Osteoblast (primary cell): ENCODE results near the gene CNTNAP5. TPM values are rescaled to one million over a fixed set of nuclear protein-coding genes. Genes with fewer than 3 reads are reported as not detected.
"Not testable (repeated sequence)": the region's sequence is repeated elsewhere in the genome, so short reads cannot be mapped to it uniquely, and the experiment has no call there.

Experiments
- DNase-seq: peaks from one replicate; pipeline ENCODE4 v3.0.0; 2011; ENCODE audit warnings: low spot score, mixed read lengths; ENCODE audit not compliant: insufficient read length; ENCODE audit errors: missing footprints
- H2AFZ ChIP-seq: 2 replicates; pipeline ENCODE4 v1.6.0; 2011; ENCODE audit warnings: mild to moderate bottlenecking, low read length
- H3K27ac ChIP-seq: 2 replicates; pipeline ENCODE4 v1.5.1; 2011; ENCODE audit warnings: mild to moderate bottlenecking, low read depth, low read length, moderate library complexity
- H3K27me3 ChIP-seq: 2 replicates; pipeline ENCODE4 v1.6.0; 2012; ENCODE audit warnings: mild to moderate bottlenecking, control low read depth, inconsistent platforms, low read length, moderate library complexity; ENCODE audit not compliant: insufficient read depth
- H3K36me3 ChIP-seq: 2 replicates; pipeline ENCODE4 v1.5.1; 2011; ENCODE audit warnings: mild to moderate bottlenecking, low read length, control low read depth, moderate library complexity; ENCODE audit not compliant: insufficient read depth
- H3K4me1 ChIP-seq: 2 replicates; pipeline ENCODE4 v1.5.1; 2011; ENCODE audit warnings: mild to moderate bottlenecking, low read length, control low read depth, moderate library complexity; ENCODE audit not compliant: insufficient read depth
- H3K4me2 ChIP-seq: 2 replicates; pipeline ENCODE4 v1.6.0; 2011; ENCODE audit warnings: mild to moderate bottlenecking, low read length; ENCODE audit not compliant: insufficient read depth
- H3K4me3 ChIP-seq: fragments of 200-600 bp; sonication (generic); 3 replicates; pipeline ENCODE4 v1.5.1; 2012; ENCODE audit warnings: mild to moderate bottlenecking, low read length, inconsistent platforms; ENCODE audit not compliant: insufficient read depth
- H3K79me2 ChIP-seq: 2 replicates; pipeline ENCODE4 v1.6.0; 2012; ENCODE audit warnings: mild to moderate bottlenecking, low read length, control low read depth, inconsistent platforms; ENCODE audit not compliant: insufficient read depth
- H3K9me3 ChIP-seq: 2 replicates; pipeline ENCODE4 v1.5.1; 2011; ENCODE audit warnings: low read depth, low read length, control low read depth
- H4K20me1 ChIP-seq: 2 replicates; pipeline ENCODE4 v1.6.0; 2012; ENCODE audit warnings: mild to moderate bottlenecking, low read length, control low read depth; ENCODE audit not compliant: insufficient read depth
- total RNA-seq: library from RNA; depleted of rRNA; stranded (reverse); fragments of >200 nt; gene quantifications from 2 replicates; pipeline ENCODE4 v1.2.3, GENCODE V29; 2012
- TF ChIP-seq, protein P1 (sequence below): IDR thresholded peaks from 2 replicates; pipeline ENCODE4 v1.5.1; 2011; ENCODE audit warnings: mild to moderate bottlenecking, low read depth, low read length, moderate library complexity; ENCODE audit errors: extremely low read depth

CNTNAP5 gene
- total RNA-seq, 1 donor = not detected

DNA sequence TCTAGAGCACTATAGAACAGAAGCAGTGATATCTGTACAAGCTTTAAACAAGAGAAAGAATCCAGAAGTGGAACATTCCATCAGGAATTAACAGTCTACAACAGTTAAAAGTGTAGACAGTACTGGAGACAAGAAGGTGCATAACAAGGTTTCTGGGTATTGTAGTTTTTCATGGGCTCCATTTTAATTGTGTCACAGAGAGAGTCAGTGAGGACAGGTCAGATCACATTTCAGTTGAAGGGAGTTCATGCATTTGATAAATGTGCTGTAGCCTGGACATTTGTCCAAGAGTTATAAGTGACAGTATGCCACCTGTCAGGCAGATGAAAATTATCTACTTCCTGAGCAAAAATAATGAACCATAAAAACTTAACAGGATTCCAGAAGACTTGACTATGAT is 328.6 kb downstream of the CNTNAP5 start:
- TF ChIP-seq, protein P1, sequence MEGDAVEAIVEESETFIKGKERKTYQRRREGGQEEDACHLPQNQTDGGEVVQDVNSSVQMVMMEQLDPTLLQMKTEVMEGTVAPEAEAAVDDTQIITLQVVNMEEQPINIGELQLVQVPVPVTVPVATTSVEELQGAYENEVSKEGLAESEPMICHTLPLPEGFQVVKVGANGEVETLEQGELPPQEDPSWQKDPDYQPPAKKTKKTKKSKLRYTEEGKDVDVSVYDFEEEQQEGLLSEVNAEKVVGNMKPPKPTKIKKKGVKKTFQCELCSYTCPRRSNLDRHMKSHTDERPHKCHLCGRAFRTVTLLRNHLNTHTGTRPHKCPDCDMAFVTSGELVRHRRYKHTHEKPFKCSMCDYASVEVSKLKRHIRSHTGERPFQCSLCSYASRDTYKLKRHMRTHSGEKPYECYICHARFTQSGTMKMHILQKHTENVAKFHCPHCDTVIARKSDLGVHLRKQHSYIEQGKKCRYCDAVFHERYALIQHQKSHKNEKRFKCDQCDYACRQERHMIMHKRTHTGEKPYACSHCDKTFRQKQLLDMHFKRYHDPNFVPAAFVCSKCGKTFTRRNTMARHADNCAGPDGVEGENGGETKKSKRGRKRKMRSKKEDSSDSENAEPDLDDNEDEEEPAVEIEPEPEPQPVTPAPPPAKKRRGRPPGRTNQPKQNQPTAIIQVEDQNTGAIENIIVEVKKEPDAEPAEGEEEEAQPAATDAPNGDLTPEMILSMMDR = no peak
- Histone ChIP-seq H3K27ac (no peak overlapping the region), H3K36me3 (no peaks in the 10 kb centered on the region), H3K79me2 (no peaks in the 10 kb centered on the region), H4K20me1 (no peaks in the 10 kb centered on the region), H3K4me1 (no peaks in the 10 kb centered on the region), H3K27me3 (no peaks in the 10 kb centered on the region), H3K4me3 (no peak overlapping the region), H3K4me2 (no peak overlapping the region), H3K9me3 (no peaks in the 10 kb centered on the region), H2AFZ (no peak overlapping the region)
- DNase-seq = no peak

DNA sequence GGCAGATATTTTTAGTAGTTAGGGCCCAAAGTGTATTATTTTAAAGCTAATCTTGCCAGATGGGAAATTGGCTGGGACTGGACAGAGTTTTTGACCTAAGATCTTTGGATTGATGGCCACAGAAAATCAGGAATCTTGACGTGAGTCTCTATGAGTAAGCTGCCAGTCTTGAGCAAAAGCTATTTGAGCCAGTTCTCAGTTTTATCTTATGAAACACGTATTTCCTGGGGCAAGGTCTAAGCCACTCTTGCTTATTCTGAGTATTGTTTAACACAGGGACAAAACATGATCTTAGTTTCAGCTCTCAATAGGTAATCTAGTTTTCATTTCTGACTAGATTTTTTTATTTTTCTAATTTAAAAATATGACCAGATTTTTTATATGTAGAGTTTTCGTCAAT is 329.4 kb downstream of the CNTNAP5 start:
- H3K4me2 ChIP-seq = no peak overlapping the region
- DNase-seq = no peak
- no peak overlapping the region for H3K4me3 ChIP-seq
- no peaks in the 10 kb centered on the region for H3K9me3 ChIP-seq
- H3K27me3 ChIP-seq = no peaks in the 10 kb centered on the region
- no peaks in the 10 kb centered on the region for H3K79me2 ChIP-seq
- no peaks in the 10 kb centered on the region for H4K20me1 ChIP-seq
- H2AFZ ChIP-seq = no peak overlapping the region
- TF ChIP-seq, protein P1 = no peak
- no peaks in the 10 kb centered on the region for H3K4me1 ChIP-seq
- no peaks in the 10 kb centered on the region for H3K36me3 ChIP-seq
- no peak overlapping the region for H3K27ac ChIP-seq

DNA sequence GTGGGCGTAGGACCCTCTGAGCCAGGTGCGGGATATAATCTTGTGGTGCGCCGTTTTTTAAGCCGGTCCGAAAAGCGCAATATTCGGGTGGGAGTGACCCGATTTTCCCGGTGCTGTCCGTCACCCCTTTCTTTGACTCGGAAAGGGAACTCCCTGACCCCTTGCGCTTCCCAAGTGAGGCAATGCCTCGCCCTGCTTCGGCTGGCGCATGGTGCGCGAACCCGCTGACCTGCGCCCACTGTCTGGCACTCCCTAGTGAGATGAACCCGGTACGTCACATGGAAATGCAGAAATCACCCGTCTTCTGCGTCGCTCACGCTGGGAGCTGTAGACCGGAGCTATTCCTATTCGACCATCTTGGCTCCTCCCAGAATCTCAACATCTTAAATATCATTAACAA is 336.9 kb downstream of the CNTNAP5 start:
- not testable (repeated sequence) for H3K4me2 ChIP-seq, H3K4me3 ChIP-seq, H3K27me3 ChIP-seq, H3K4me1 ChIP-seq, H4K20me1 ChIP-seq, H3K27ac ChIP-seq, H3K36me3 ChIP-seq, DNase-seq, H3K79me2 ChIP-seq, H2AFZ ChIP-seq, H3K9me3 ChIP-seq

DNA sequence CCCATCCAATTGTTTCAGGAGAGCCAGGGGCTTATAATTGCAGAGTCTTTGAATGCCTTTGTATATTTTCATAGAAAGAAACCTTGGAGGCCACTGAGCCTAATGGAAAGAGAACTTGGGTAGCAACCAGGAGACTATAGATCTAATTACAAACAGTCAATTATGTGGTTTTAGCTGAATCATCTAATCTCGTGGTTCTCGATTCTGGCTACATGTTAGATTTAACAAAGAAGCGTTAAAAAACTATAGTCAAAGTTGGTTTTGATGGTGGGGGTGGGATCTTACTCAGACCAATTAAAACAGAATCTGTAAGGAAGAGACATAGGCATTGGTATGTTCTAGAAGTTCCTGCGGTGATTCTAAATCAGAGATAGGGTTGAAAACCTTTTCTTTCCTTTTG is 344.1 kb downstream of the CNTNAP5 start:
- no peaks in the 10 kb centered on the region for H3K4me1 ChIP-seq
- TF ChIP-seq, protein P1 = no peak
- DNase-seq = no peak
- H3K79me2 ChIP-seq = no peaks in the 10 kb centered on the region
- no peak overlapping the region for H3K4me3 ChIP-seq
- no peaks in the 10 kb centered on the region for H3K27me3 ChIP-seq
- H3K36me3 ChIP-seq = no peaks in the 10 kb centered on the region
- no peaks in the 10 kb centered on the region for H4K20me1 ChIP-seq
- no peak overlapping the region for H3K27ac ChIP-seq
- no peaks in the 10 kb centered on the region for H3K9me3 ChIP-seq
- no peak overlapping the region for H3K4me2 ChIP-seq
- H2AFZ ChIP-seq = no peak overlapping the region
